Endothelial cell of umbilical vein (primary cell): ENCODE results near the gene HIPK4. TPM values are rescaled to one million over a fixed set of nuclear protein-coding genes. Genes with fewer than 3 reads are reported as not detected.

ENCODE experiments used
- BruUV-seq: library from RNA; stranded (reverse); fragments of 400-500 nt; replicated peaks from 2 replicates; lab custom pipeline; 2021; lab: Mats Ljungman, UMichigan
- CTCF ChIA-PET: fragments of 300-600, 350-600 bp; sonication (Branson Sonifier 250); formaldehyde crosslinking; loops from one replicate; lab custom pipeline; 2021; ENCODE audit warnings: antibody characterized with exemption, inconsistent platforms; lab: Charles Lee
- POLR2A ChIA-PET: fragments of 300-600, 350-600 bp; sonication (Branson Sonifier 250); formaldehyde crosslinking; loops from one replicate; lab custom pipeline; 2021; ENCODE audit warnings: antibody characterized with exemption, inconsistent platforms; lab: Charles Lee
- DNase-seq: peaks from one replicate; pipeline ENCODE4 v3.0.0-alpha.2; 2011; ENCODE audit warnings: low read depth, low spot score
- FAIRE-seq: peaks from 2 replicates; lab custom pipeline; 2011; peaks lifted over from hg19 to GRCh38; lab: Jason Lieb, UNC
- H2AFZ ChIP-seq: 2 replicates; pipeline ENCODE4 v1.6.0; 2012; ENCODE audit warnings: low read depth, low read length, control low read depth, inconsistent platforms
- H3K27ac ChIP-seq: 2 replicates; pipeline ENCODE4 v1.5.1; 2011; ENCODE audit warnings: low read depth, mild to moderate bottlenecking, control low read depth, low read length, moderate library complexity; ENCODE audit not compliant: insufficient read depth
- H3K27me3 ChIP-seq, 2 experiments: 2 replicates each; pipeline versions ENCODE4 v1.6.0 to v1.6.1; 2011; ENCODE audit warnings: low read length in 2 of 2, mixed read lengths in 1 of 2; ENCODE audit not compliant: control insufficient read depth in 2 of 2, insufficient read depth in 2 of 2
- H3K36me3 ChIP-seq, 2 experiments: 2 replicates in 1 of 2; 3 replicates in 1 of 2; pipeline ENCODE4 v1.5.1; 2011; ENCODE audit warnings: low read length in 2 of 2, mild to moderate bottlenecking in 1 of 2, moderate library complexity in 1 of 2; ENCODE audit not compliant: control insufficient read depth in 2 of 2, insufficient read depth in 2 of 2; ENCODE audit errors: extremely low read depth in 1 of 2
- H3K4me1 ChIP-seq: 3 replicates; pipeline ENCODE4 v1.5.1; 2011; ENCODE audit warnings: mild to moderate bottlenecking, low read length; ENCODE audit not compliant: control insufficient read depth, insufficient read depth; ENCODE audit errors: extremely low read depth
- H3K4me2 ChIP-seq: 2 replicates; pipeline ENCODE4 v1.6.1; 2011; ENCODE audit warnings: low read length, control low read depth, mixed read lengths; ENCODE audit not compliant: insufficient read depth
- H3K4me3 ChIP-seq, 3 experiments: fragments of 200-600 bp in 1 of 3; sonication (generic), shearing (Covaris generic) in 1 of 3; replicated peaks in 1 of 3; 2 replicates each; pipeline ENCODE4 v1.5.1; 2011 to 2016; ENCODE audit warnings: control low read depth in 3 of 3, low read length in 3 of 3, mild to moderate bottlenecking in 2 of 3, inconsistent platforms in 1 of 3, low read depth in 1 of 3, moderate library complexity in 1 of 3; ENCODE audit not compliant: insufficient read depth in 1 of 3
- H3K79me2 ChIP-seq: 2 replicates; pipeline ENCODE4 v1.6.0; 2012; ENCODE audit warnings: low read length, inconsistent platforms; ENCODE audit not compliant: control insufficient read depth, insufficient read depth
- H3K9ac ChIP-seq: replicated peaks from 2 replicates; pipeline ENCODE3; 2011; ENCODE audit warnings: low read length, control low read depth; ENCODE audit not compliant: insufficient read depth; ENCODE audit errors: extremely low read depth
- H3K9me1 ChIP-seq: replicated peaks from 3 replicates; pipeline ENCODE4 v1.6.0; 2011; ENCODE audit warnings: mild to moderate bottlenecking, low read length; ENCODE audit not compliant: control insufficient read depth, insufficient read depth; ENCODE audit errors: extremely low read depth
- H3K9me3 ChIP-seq: replicated peaks from 2 replicates; pipeline ENCODE4 v1.5.1; 2012; ENCODE audit warnings: low read length, inconsistent platforms; ENCODE audit not compliant: control insufficient read depth, insufficient read depth
- H4K20me1 ChIP-seq: replicated peaks from 2 replicates; pipeline ENCODE3; 2011; ENCODE audit warnings: mild to moderate bottlenecking, low read length; ENCODE audit not compliant: control insufficient read depth, insufficient read depth; ENCODE audit errors: extremely low read depth
- EZH2 ChIP-seq: IDR thresholded peaks from 2 replicates; pipeline ENCODE4 v1.6.1; 2012; ENCODE audit warnings: borderline replicate concordance, low read depth, mild to moderate bottlenecking, moderate library complexity, low read length, inconsistent platforms; ENCODE audit not compliant: severe bottlenecking
- FOS ChIP-seq: IDR thresholded peaks from 2 replicates; pipeline ENCODE4 v1.6.1; 2011; ENCODE audit warnings: mild to moderate bottlenecking, low read length, moderate library complexity, borderline replicate concordance; ENCODE audit not compliant: insufficient read depth
- GATA2 ChIP-seq: IDR thresholded peaks from 2 replicates; pipeline ENCODE4 v1.7.0; 2011; ENCODE audit warnings: low read depth, mild to moderate bottlenecking, moderate library complexity, mixed read lengths, low read length; ENCODE audit not compliant: insufficient read length, insufficient read depth
- JUN ChIP-seq: IDR thresholded peaks from 2 replicates; pipeline ENCODE4 v1.6.1; 2011; ENCODE audit warnings: borderline replicate concordance, low read depth; ENCODE audit not compliant: insufficient read length, insufficient read depth
- MYC ChIP-seq: IDR thresholded peaks from one replicate; pipeline ENCODE4 v1.6.1; 2011; ENCODE audit warnings: mild to moderate bottlenecking, low read depth, low read length
- POLR2A ChIP-seq: IDR thresholded peaks from 2 replicates; pipeline ENCODE4 v1.6.1; 2012; ENCODE audit warnings: low read depth, mild to moderate bottlenecking, control low read depth, low read length
- POLR2AphosphoS5 ChIP-seq: IDR thresholded peaks from 2 replicates; pipeline ENCODE4 v1.6.1; 2012; ENCODE audit warnings: low read depth, mild to moderate bottlenecking, control low read depth, low read length, moderate library complexity; ENCODE audit not compliant: insufficient read depth
- dilution Hi-C: fragments of 300-500 bp; cut with MboI; formaldehyde crosslinking; loops from one replicate; pipeline ENCODE4 v1.15.0; 2019; ENCODE audit warnings: low sequenced_read_pairs; ENCODE audit not compliant: extremely low pct_ligation_motif_present
- intact Hi-C: fragments of 100-400 bp; cut with micrococcal nuclease; formaldehyde crosslinking; loops from one replicate; pipeline ENCODE4 v1.10.0; 2022
- polyA plus RNA-seq, 4 experiments: library from polyadenylated mRNA; depleted of rRNA in 3 of 4; stranded (reverse) in 3 of 4; unstranded in 1 of 4; fragments of >200 nt; gene quantifications; 2 replicates each; pipeline versions ENCODE4 v1.2.1 to v1.2.3, GENCODE V29; 2011 to 2012; ENCODE audit warnings: missing spikeins in 1 of 4
- total RNA-seq: library from RNA; stranded (reverse); gene quantifications from 2 replicates; pipeline ENCODE4 v1.2.3, GENCODE V29; 2021
- TF ChIP-seq, protein P1 (sequence below): IDR thresholded peaks from 2 replicates; pipeline ENCODE4 v1.6.1; 2011; ENCODE audit not compliant: insufficient read depth, insufficient read length
- TF ChIP-seq, protein P2 (sequence below), 2 donors: IDR thresholded peaks; 1 replicate in 1 of 2; 2 replicates in 1 of 2; pipeline ENCODE4 v1.5.1; 2011; ENCODE audit warnings: low read length in 2 of 2, mild to moderate bottlenecking in 2 of 2, moderate library complexity in 2 of 2, control low read depth in 1 of 2, inconsistent platforms in 1 of 2, low read depth in 1 of 2; ENCODE audit not compliant: insufficient read depth in 1 of 2; ENCODE audit errors: extremely low read depth in 1 of 2

The HIPK4 gene
- total and polyA plus RNA-seq, 2 donors (not counting 3 experiments of a cell fraction or from before 2014, with no cell fraction given) = 0.12 TPM; not detected in 1

GRCh38 chr19:40336601-40336900 lies 53.4 kb downstream of the HIPK4 start:
- no TSS peak for BruUV-seq
- TF ChIP-seq, protein P1, sequence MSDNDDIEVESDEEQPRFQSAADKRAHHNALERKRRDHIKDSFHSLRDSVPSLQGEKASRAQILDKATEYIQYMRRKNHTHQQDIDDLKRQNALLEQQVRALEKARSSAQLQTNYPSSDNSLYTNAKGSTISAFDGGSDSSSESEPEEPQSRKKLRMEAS = no peak
- TF ChIP-seq MYC (no peak), JUN (no peak), GATA2 (no peak), FOS (no peak), POLR2AphosphoS5 (no peak), EZH2 (no peak), POLR2A (no peak)
- TF ChIP-seq, protein P2, sequence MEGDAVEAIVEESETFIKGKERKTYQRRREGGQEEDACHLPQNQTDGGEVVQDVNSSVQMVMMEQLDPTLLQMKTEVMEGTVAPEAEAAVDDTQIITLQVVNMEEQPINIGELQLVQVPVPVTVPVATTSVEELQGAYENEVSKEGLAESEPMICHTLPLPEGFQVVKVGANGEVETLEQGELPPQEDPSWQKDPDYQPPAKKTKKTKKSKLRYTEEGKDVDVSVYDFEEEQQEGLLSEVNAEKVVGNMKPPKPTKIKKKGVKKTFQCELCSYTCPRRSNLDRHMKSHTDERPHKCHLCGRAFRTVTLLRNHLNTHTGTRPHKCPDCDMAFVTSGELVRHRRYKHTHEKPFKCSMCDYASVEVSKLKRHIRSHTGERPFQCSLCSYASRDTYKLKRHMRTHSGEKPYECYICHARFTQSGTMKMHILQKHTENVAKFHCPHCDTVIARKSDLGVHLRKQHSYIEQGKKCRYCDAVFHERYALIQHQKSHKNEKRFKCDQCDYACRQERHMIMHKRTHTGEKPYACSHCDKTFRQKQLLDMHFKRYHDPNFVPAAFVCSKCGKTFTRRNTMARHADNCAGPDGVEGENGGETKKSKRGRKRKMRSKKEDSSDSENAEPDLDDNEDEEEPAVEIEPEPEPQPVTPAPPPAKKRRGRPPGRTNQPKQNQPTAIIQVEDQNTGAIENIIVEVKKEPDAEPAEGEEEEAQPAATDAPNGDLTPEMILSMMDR (IDR thresholded peaks at IDR 0.05; ENCODE audit: extremely low read depth in 1 of 2, insufficient read depth in 1 of 2, low read depth in 1 of 2, low read length in 2 of 2) = no peak

More at GRCh38 chr19:40336601-40336900, 53.4 kb downstream of the HIPK4 start:
- dilution Hi-C loops = no loop called here
- Histone ChIP-seq H3K9me1 (no peaks in the 10 kb centered on the region), H3K9ac (no peak overlapping the region), H3K27me3 (no peaks in the 10 kb centered on the region), H3K36me3 (peaks cover 0 to 9% of the 10 kb centered on the region in 2 experiments), H3K4me3 (no peak overlapping the region), H3K9me3 (no peaks in the 10 kb centered on the region), H2AFZ (no peak overlapping the region), H3K4me2 (no peak overlapping the region), H3K79me2 (peaks cover 2% of the 10 kb centered on the region), H3K4me1 (no peaks in the 10 kb centered on the region), H3K27ac (no peak overlapping the region), H4K20me1 (no peaks in the 10 kb centered on the region)
- intact Hi-C loops = loop anchor here (5.0 kb wide), 1 partner anchor 44 kb away; no protein-coding TSS in a partner anchor
- ChIA-PET POLR2A (no interaction called here), CTCF (no interaction called here)
- FAIRE-seq = no peak
- no peak for DNase-seq
